ENCODE data around the gene WNT9B. TPM values are rescaled to one million over a fixed set of nuclear protein-coding genes. Genes with fewer than 3 reads are reported as not detected.

WNT9B gene
- total and polyA plus RNA-seq, 2 of the 13 experiments (the other 11 are each of a cell fraction or from before 2014, with no cell fraction given), result not detected

- CTCF ChIA-PET (ENCODE audit: low intra/inter-chr PET ratio, low total read pairs), result no interaction called here
- 54% methylated on average over 3 of the region's 3 CpGs for WGBS (ENCODE audit: low lambda C conversion rate)
- Histone ChIP-seq H4K20me1 (ENCODE audit: insufficient read depth, low read length) (no peaks in the 10 kb centered on the region), H2AFZ (ENCODE audit: low read length) (no peak overlapping the region), H3K9me3 (ENCODE audit: low read length) (no peaks in the 10 kb centered on the region), H3K4me2 (ENCODE audit: low read depth, low read length) (no peak overlapping the region), H3K79me2 (ENCODE audit: insufficient read depth, low read length) (no peaks in the 10 kb centered on the region), H3K4me3 (replicated peaks in 1 of 3; ENCODE audit: insufficient read depth in 1 of 3, low read depth in 2 of 3, low read length in 3 of 3) (no peak overlapping the region), H3K27ac (ENCODE audit: extremely low read length, insufficient read depth, low read length) (no peak overlapping the region), H3K4me1 (ENCODE audit: insufficient read depth, low read length) (peaks cover 18% of the 10 kb centered on the region), H3K9ac (ENCODE audit: insufficient read depth, low read depth, low read length) (no peak overlapping the region), H3K27me3 (ENCODE audit: control insufficient read depth in 1 of 2, insufficient read depth in 2 of 2, low read length in 2 of 2) (peaks cover 2 to 36% of the 10 kb centered on the region in 2 experiments; a peak in 3 of 5 replicates), H3K36me3 (replicated peaks in 1 of 2; ENCODE audit: control insufficient read depth in 1 of 2, insufficient read depth in 2 of 2, low read length in 2 of 2) (no peaks in the 10 kb centered on the region)
- intact Hi-C loops (cut with micrococcal nuclease; ENCODE audit: unreplicated experiment), result no loop called here
- DNase-seq (ENCODE audit: low spot score), result no peak
- no peak for ATAC-seq
- no TSS peak for BruUV-seq (replicated peaks)
- in situ Hi-C loops (cut with HindIII; ENCODE audit: extremely low pct_ligation_motif_present, low pct_unique_long_range_greater_than_20kb), result loop anchor here (5.0 kb wide), 1 partner anchor 88 kb away; no protein-coding TSS in a partner anchor
- FAIRE-seq, result no peak
- no peak for TF ChIP-seq ZNF724P (CRISPR knock-in tag; IDR thresholded peaks at IDR 0.05; ENCODE audit: borderline replicate concordance)
- POLR2A ChIA-PET, result no interaction called here
Observed at GRCh38 chr17:46854515-46854914, 3.1 kb downstream of the WNT9B start.

- in situ Hi-C loops (cut with HindIII; ENCODE audit: extremely low pct_ligation_motif_present, low pct_unique_long_range_greater_than_20kb), result loop anchor here (5.0 kb wide), 1 partner anchor 87 kb away; no protein-coding TSS in a partner anchor
- BruUV-seq (replicated peaks), result no TSS peak
- H4K20me1 ChIP-seq (ENCODE audit: insufficient read depth, low read length), result no peaks in the 10 kb centered on the region
Observed at GRCh38 chr17:46854948-46855347, 3.6 kb downstream of the WNT9B start.

More at GRCh38 chr17:46854948-46855347, 3.6 kb downstream of the WNT9B start:
- intact Hi-C loops (cut with micrococcal nuclease; ENCODE audit: unreplicated experiment), result no loop called here
- WGBS (ENCODE audit: low lambda C conversion rate), result 19% methylated on average over 2 of the region's 4 CpGs
- Histone ChIP-seq H3K9me3 (ENCODE audit: low read length) (no peaks in the 10 kb centered on the region), H2AFZ (ENCODE audit: low read length) (no peak overlapping the region), H3K36me3 (replicated peaks in 1 of 2; ENCODE audit: control insufficient read depth in 1 of 2, insufficient read depth in 2 of 2, low read length in 2 of 2) (no peaks in the 10 kb centered on the region), H3K79me2 (ENCODE audit: insufficient read depth, low read length) (no peaks in the 10 kb centered on the region), H3K4me2 (ENCODE audit: low read depth, low read length) (no peak overlapping the region), H3K27ac (ENCODE audit: extremely low read length, insufficient read depth, low read length) (no peak overlapping the region), H3K4me1 (ENCODE audit: insufficient read depth, low read length) (peaks cover 18% of the 10 kb centered on the region), H3K4me3 (replicated peaks in 1 of 3; ENCODE audit: insufficient read depth in 1 of 3, low read depth in 2 of 3, low read length in 3 of 3) (no peak overlapping the region), H3K9ac (ENCODE audit: insufficient read depth, low read depth, low read length) (no peak overlapping the region), H3K27me3 (ENCODE audit: control insufficient read depth in 1 of 2, insufficient read depth in 2 of 2, low read length in 2 of 2) (peaks cover 2 to 35% of the 10 kb centered on the region in 2 experiments; a peak in 4 of 5 replicates)
- TF ChIP-seq FOXA1 (IDR thresholded peaks at IDR 0.05) (no peak), FOXA1 (CRISPR knock-in tag; IDR thresholded peaks at IDR 0.05) (no peak), RBFOX2 (IDR thresholded peaks at IDR 0.05; ENCODE audit: low read depth, low read length) (no peak), ZNF343 (CRISPR knock-in tag; IDR thresholded peaks at IDR 0.05) (no peak), KLF13 (CRISPR knock-in tag; IDR thresholded peaks at IDR 0.05) (no peak)
- TF ChIP-seq, protein P1, sequence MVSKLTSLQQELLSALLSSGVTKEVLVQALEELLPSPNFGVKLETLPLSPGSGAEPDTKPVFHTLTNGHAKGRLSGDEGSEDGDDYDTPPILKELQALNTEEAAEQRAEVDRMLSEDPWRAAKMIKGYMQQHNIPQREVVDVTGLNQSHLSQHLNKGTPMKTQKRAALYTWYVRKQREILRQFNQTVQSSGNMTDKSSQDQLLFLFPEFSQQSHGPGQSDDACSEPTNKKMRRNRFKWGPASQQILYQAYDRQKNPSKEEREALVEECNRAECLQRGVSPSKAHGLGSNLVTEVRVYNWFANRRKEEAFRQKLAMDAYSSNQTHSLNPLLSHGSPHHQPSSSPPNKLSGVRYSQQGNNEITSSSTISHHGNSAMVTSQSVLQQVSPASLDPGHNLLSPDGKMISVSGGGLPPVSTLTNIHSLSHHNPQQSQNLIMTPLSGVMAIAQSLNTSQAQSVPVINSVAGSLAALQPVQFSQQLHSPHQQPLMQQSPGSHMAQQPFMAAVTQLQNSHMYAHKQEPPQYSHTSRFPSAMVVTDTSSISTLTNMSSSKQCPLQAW (CRISPR knock-in tag; IDR thresholded peaks at IDR 0.05), result no peak
- DNase-seq (ENCODE audit: low spot score) (no peak), ATAC-seq (no peak), FAIRE-seq (no peak)
- POLR2A ChIA-PET, result no interaction called here
- CTCF ChIA-PET (ENCODE audit: low intra/inter-chr PET ratio, low total read pairs), result no interaction called here
